HepG2 (cell line): ENCODE measurements around the gene YBX2. TPM values are rescaled to one million over a fixed set of nuclear protein-coding genes. Genes with fewer than 3 reads are reported as not detected.

Source experiments
- ATAC-seq: fragments of 200-7000 bp; cut with Tn5 transposase; 3 replicates; pipeline ENCODE4 v1.9.1; 2020; ENCODE audit warnings: mild to moderate bottlenecking, moderate library complexity
- BruUV-seq: library from RNA; stranded (reverse); fragments of 400-500 nt; replicated peaks from 2 replicates; lab custom pipeline; 2021; lab: Mats Ljungman, UMichigan
- CTCF ChIA-PET: fragments of 300-600 bp; formaldehyde crosslinking; extraction: SDS; loops from one replicate; lab custom pipeline; 2021; ENCODE audit warnings: low total read pairs, inconsistent platforms, low intra/inter-chr PET ratio; lab: Yijun Ruan, JAX
- POLR2A ChIA-PET: fragments of 350-600 bp; sonication (Branson Sonifier 250); formaldehyde crosslinking; loops from one replicate; lab custom pipeline; 2020; ENCODE audit warnings: antibody characterized with exemption, inconsistent platforms; lab: Yijun Ruan, JAX
- DNase-seq: peaks from one replicate; pipeline ENCODE4 v3.0.0-alpha.2; 2015; ENCODE audit warnings: low spot score
- FAIRE-seq: peaks from 3 replicates; lab custom pipeline; 2011; peaks lifted over from hg19 to GRCh38; lab: Jason Lieb, UNC
- H2AFZ ChIP-seq: one replicate; pipeline ENCODE4 v1.6.1; 2011; ENCODE audit warnings: low read length, inconsistent platforms
- H3K27ac ChIP-seq: fragments of 300-600 bp; 3 replicates; pipeline ENCODE4 v1.8.0; 2011; ENCODE audit warnings: mixed run types, mild to moderate bottlenecking, mixed read lengths, low read length, inconsistent platforms; ENCODE audit not compliant: insufficient read depth; ENCODE audit errors: extremely low read length
- H3K27me3 ChIP-seq, 2 experiments: fragments of 200-600 bp in 1 of 2; 2 replicates in 1 of 2; 3 replicates in 1 of 2; pipeline versions ENCODE4 v1.6.0 to v1.8.0; 2011; ENCODE audit warnings: low read length in 2 of 2, mild to moderate bottlenecking in 2 of 2, moderate library complexity in 2 of 2, inconsistent platforms in 1 of 2; ENCODE audit not compliant: insufficient read depth in 2 of 2, control insufficient read depth in 1 of 2
- H3K36me3 ChIP-seq, 2 experiments: fragments of 200-600 bp in 1 of 2; replicated peaks in 1 of 2; 2 replicates in 1 of 2; 3 replicates in 1 of 2; pipeline versions ENCODE4 v1.5.1 to v1.8.0; 2011; ENCODE audit warnings: low read length in 2 of 2, inconsistent platforms in 1 of 2; ENCODE audit not compliant: insufficient read depth in 2 of 2, control insufficient read depth in 1 of 2
- H3K4me1 ChIP-seq: 2 replicates; pipeline ENCODE4 v1.5.1; 2012; ENCODE audit warnings: low read length, inconsistent platforms; ENCODE audit not compliant: insufficient read depth
- H3K4me2 ChIP-seq: 2 replicates; pipeline ENCODE4 v1.6.0; 2011; ENCODE audit warnings: low read depth, low read length, inconsistent platforms
- H3K4me3 ChIP-seq, 3 experiments: fragments of 200-600 bp in 1 of 3; sonication (generic), shearing (Covaris generic) in 1 of 3; replicated peaks in 1 of 3; 2 replicates each; pipeline ENCODE4 v1.5.1; 2011 to 2016; ENCODE audit warnings: low read length in 3 of 3, inconsistent platforms in 2 of 3, low read depth in 2 of 3, mild to moderate bottlenecking in 2 of 3, control low read depth in 1 of 3, mixed read lengths in 1 of 3; ENCODE audit not compliant: insufficient read depth in 1 of 3
- H3K79me2 ChIP-seq: one replicate; pipeline ENCODE4 v1.6.1; 2011; ENCODE audit warnings: low read length, inconsistent platforms; ENCODE audit not compliant: insufficient read depth
- H3K9ac ChIP-seq: 2 replicates; pipeline ENCODE4 v1.6.0; 2011; ENCODE audit warnings: mild to moderate bottlenecking, low read depth, low read length, inconsistent platforms; ENCODE audit not compliant: insufficient read depth
- H3K9me3 ChIP-seq: 2 replicates; pipeline ENCODE4 v1.5.1; 2012; ENCODE audit warnings: mild to moderate bottlenecking, low read length
- H4K20me1 ChIP-seq: 2 replicates; pipeline ENCODE4 v1.6.0; 2011; ENCODE audit warnings: inconsistent platforms, mild to moderate bottlenecking, low read length, moderate library complexity; ENCODE audit not compliant: insufficient read depth
- KAT8 ChIP-seq: IDR thresholded peaks from 2 replicates; pipeline ENCODE4 v1.6.1; 2016; ENCODE audit warnings: missing genetic modification reagents, missing compliant biosample characterization
- KLF12 ChIP-seq: sonication (generic); formaldehyde crosslinking; IDR thresholded peaks from 2 replicates; pipeline ENCODE4 v1.4.0; 2020; ENCODE audit warnings: missing genetic modification reagents, borderline replicate concordance
- PTBP1 ChIP-seq: fragments of 200-400 bp; formaldehyde crosslinking; IDR thresholded peaks from 2 replicates; pipeline ENCODE4 v1.6.1; 2018; ENCODE audit warnings: low read length, low read depth; ENCODE audit not compliant: poor library complexity, severe bottlenecking
- RCOR2 ChIP-seq: IDR thresholded peaks from 2 replicates; pipeline ENCODE4 v1.6.1; 2016; ENCODE audit warnings: missing biosample characterization, missing genetic modification reagents
- RERE ChIP-seq: IDR thresholded peaks from 2 replicates; pipeline ENCODE4 v1.6.1; 2016; ENCODE audit warnings: low read depth, missing genetic modification reagents, missing compliant biosample characterization
- ZNF256 ChIP-seq: sonication (generic); formaldehyde crosslinking; conservative IDR thresholded peaks from 2 replicates; pipeline ENCODE4 v1.4.0; 2020; ENCODE audit warnings: missing genetic modification reagents
- ZNF33B ChIP-seq: sonication (generic); formaldehyde crosslinking; IDR thresholded peaks from 2 replicates; pipeline ENCODE4 v1.5.1; 2020; ENCODE audit warnings: mild to moderate bottlenecking, missing genetic modification reagents
- ZNF350 ChIP-seq: sonication (generic); formaldehyde crosslinking; IDR thresholded peaks from 2 replicates; pipeline ENCODE4 v1.4.0; 2020; ENCODE audit warnings: mild to moderate bottlenecking, low read depth, missing genetic modification reagents, borderline replicate concordance
- ZNF367 ChIP-seq: sonication (generic); formaldehyde crosslinking; IDR thresholded peaks from 2 replicates; pipeline ENCODE4 v1.4.0; 2020; ENCODE audit warnings: missing genetic modification reagents, borderline replicate concordance
- WGBS: methylation state at CpG from one replicate; pipeline ENCODE4 v1.1.6; 2017; ENCODE audit warnings: low lambda C conversion rate; 5-methylcytosine and 5-hydroxymethylcytosine counted together
- in situ Hi-C: cut with HindIII; loops from 2 replicates; pipeline ENCODE4 v1.10.0; 2017; ENCODE audit warnings: low pct_unique_long_range_greater_than_20kb; ENCODE audit not compliant: extremely low pct_ligation_motif_present
- intact Hi-C: fragments of 100-400 bp; cut with micrococcal nuclease; formaldehyde crosslinking; loops from one replicate; pipeline ENCODE4 v1.10.0; 2022; ENCODE audit not compliant: unreplicated experiment
- polyA plus RNA-seq, 8 experiments: library from polyadenylated mRNA; depleted of rRNA in 3 of 8; stranded (reverse) in 7 of 8; unstranded in 1 of 8; fragments of >200 nt; fragmentation: Illumina TruSeq in 4 of 8; extraction: Trizol in 4 of 8; gene quantifications; 2 replicates each; pipeline versions ENCODE4 v1.2.1 to v1.2.3, GENCODE V29; 2011 to 2016; ENCODE audit warnings: low read depth in 4 of 8, missing spikeins in 1 of 8, mixed read lengths in 1 of 8; ENCODE audit not compliant: insufficient read depth in 1 of 8
- total RNA-seq, 5 experiments: library from RNA; depleted of rRNA; stranded (reverse); fragments of >200 nt; fragmentation: Illumina TruSeq; extraction: Trizol; gene quantifications; 2 replicates each; pipeline ENCODE4 v1.2.3, GENCODE V29; 2016; ENCODE audit warnings: low read depth in 1 of 5

The YBX2 gene
- total and polyA plus RNA-seq, 2 of the 13 experiments (the other 11 are each of a cell fraction or from before 2014, with no cell fraction given), result 0.12 to 0.22 TPM

- TF ChIP-seq RCOR2 (CRISPR knock-in tag) (no peak), ZNF33B (CRISPR knock-in tag) (no peak), KLF12 (no peak), KAT8 (CRISPR knock-in tag) (no peak), ZNF256 (no peak)
Observed at GRCh38 chr17:7249830-7250229, 44.6 kb downstream of the YBX2 start (continued).

GRCh38 chr17:7249214-7249613, 45.2 kb downstream of the YBX2 start:
- in situ Hi-C loops, result no loop called here

More at GRCh38 chr17:7249214-7249613, 45.2 kb downstream of the YBX2 start:
- Histone ChIP-seq H3K4me2 (peak overlapping the region; percentile 90), H3K9me3 (no peaks in the 10 kb centered on the region), H3K27me3 (peaks cover 0 to 2% of the 10 kb centered on the region in 2 experiments; a peak in 1 of 5 replicates), H3K9ac (peak overlapping the region; percentile 24; the same call in 1 of the 2 replicates), H3K36me3 (peaks cover 6 to 25% of the 10 kb centered on the region in 2 experiments; a peak in 4 of 5 replicates), H2AFZ (no peak overlapping the region), H3K4me3 (peak overlapping the region in 1 of 3 experiments; percentile 20; a peak in 1 of 6 replicates), H3K4me1 (peaks cover 34% of the 10 kb centered on the region), H4K20me1 (no peaks in the 10 kb centered on the region), H3K27ac (no peak overlapping the region), H3K79me2 (peaks cover 53% of the 10 kb centered on the region)
- ATAC-seq, result no peak
- BruUV-seq, result no TSS peak
- FAIRE-seq, result no peak
- CTCF ChIA-PET, result no interaction called here
- no peak for DNase-seq
- POLR2A ChIA-PET, result interaction anchor here (1.4 to 1.6 kb wide), 3 partner anchors 10 to 15 kb away, joined by 4 to 5 read pairs (median 5); partner anchors contain the start of genes DVL2 and PHF23
- TF ChIP-seq RERE (CRISPR knock-in tag) (no peak), ZNF367 (CRISPR knock-in tag) (no peak), ZNF350 (CRISPR knock-in tag) (no peak), PTBP1 (no peak)
- TF ChIP-seq, all 625 proteins: peak for 0
- intact Hi-C loops, result no loop called here
- WGBS, result 96% methylated on average over 6 of the region's 6 CpGs
